Large intestine (tissue), 1 donor: Measurements from ENCODE around the gene ANKS1B. TPM values are rescaled to one million over a fixed set of nuclear protein-coding genes. Genes with fewer than 3 reads are reported as not detected.

Experiments
- polyA plus RNA-seq: library from polyadenylated mRNA; unstranded; fragments of 120-200 nt; gene quantifications from one replicate; pipeline ENCODE4 v1.2.1, GENCODE V29; 2013

Gene ANKS1B
- polyA plus RNA-seq, 1 donor = 2.4 TPM

Other genes with a start within 250 kb of the ANKS1B start
- 19.2 TPM for gene BLTP3B, start 157.9 kb upstream of the ANKS1B start, polyA plus RNA-seq
- gene ACTR6, start 215.9 kb upstream of the ANKS1B start, polyA plus RNA-seq = 27.9 TPM